Measurements from ENCODE around the gene PUM2.
"Not testable (repeated sequence)": the region's sequence is repeated elsewhere in the genome, so short reads cannot be mapped to it uniquely, and the experiment has no call there.

Gene PUM2

DNA sequence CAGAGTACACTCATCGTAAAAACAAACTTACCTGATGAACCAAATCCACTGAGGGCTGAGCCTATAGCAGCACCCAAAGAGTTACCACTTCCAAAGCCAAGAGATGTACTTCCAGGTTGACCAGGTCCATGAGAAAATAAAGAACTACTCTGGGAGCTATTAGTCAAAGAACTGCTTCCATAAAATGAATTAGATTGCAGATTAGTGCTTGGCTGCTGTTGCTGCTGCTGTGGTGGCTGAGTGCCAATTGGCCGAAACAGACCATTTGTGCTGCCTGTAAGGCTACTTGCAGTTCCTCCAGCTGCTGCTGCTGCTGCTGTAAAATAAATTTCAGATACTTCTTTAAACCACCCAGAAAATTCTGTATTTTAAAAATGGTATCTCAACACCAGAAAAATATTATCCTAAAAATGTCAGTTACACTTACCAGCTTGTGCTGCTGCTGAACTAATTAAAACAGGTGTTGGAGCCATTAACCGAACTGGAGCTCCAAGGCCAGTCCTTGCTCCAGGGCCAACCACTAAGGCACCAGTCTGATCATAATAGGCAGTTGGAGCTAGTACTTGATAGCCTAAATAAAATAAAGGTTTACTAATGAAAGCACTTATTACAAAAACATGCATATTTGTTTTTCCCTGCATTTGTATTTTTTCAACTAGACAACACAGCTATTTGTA lies 67.6 kb downstream of the PUM2 start:
- TF ChIP-seq CTCF (IDR thresholded peaks at IDR 0.05; ENCODE audit: borderline replicate concordance, control extremely low read depth, extremely low read depth, insufficient read depth, missing control alignments): no peak
- DNase-seq (ENCODE audit: low spot score): no peak
- in situ Hi-C loops (cut with MboI; ENCODE audit: low sequenced_read_pairs, unreplicated experiment): no loop called here

DNA sequence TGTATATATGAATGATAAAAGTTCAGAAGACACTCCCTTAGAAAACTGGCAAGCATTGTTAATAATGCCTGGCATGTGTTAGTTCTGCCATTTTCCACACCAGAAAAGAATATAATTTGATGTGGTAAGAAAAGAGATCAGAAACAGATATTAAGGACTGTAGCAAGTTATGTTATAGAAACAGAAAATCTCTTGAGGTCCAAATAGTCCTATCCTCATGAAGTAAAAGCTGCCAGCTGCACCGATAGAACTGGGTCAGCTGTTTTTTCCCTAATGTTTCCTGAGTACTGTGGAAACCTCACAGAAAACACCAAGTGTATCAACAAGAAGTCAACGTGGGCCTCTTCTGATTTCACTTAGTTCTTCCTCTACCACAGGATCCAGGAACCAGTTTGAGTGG lies 68.8 kb downstream of the PUM2 start:
- no peak for DNase-seq (ENCODE audit: low spot score)
- no peak for TF ChIP-seq CTCF (IDR thresholded peaks at IDR 0.05; ENCODE audit: borderline replicate concordance, control extremely low read depth, extremely low read depth, insufficient read depth, missing control alignments)
- in situ Hi-C loops (cut with MboI; ENCODE audit: low sequenced_read_pairs, unreplicated experiment): no loop called here

GRCh38 chr2:20273042-20273441 lies 77.6 kb downstream of the PUM2 start:
- in situ Hi-C loops (cut with MboI; ENCODE audit: low sequenced_read_pairs, unreplicated experiment): no loop called here
- no peak for DNase-seq (ENCODE audit: low spot score)

GRCh38 chr2:20268317-20268716 lies 82.3 kb downstream of the PUM2 start:
- DNase-seq (ENCODE audit: low spot score); in situ Hi-C loops (cut with MboI; ENCODE audit: low sequenced_read_pairs, unreplicated experiment): not testable (repeated sequence)

More at GRCh38 chr2:20273042-20273441, 77.6 kb downstream of the PUM2 start:
- no peak for TF ChIP-seq CTCF (IDR thresholded peaks at IDR 0.05; ENCODE audit: borderline replicate concordance, control extremely low read depth, extremely low read depth, insufficient read depth, missing control alignments)

GRCh38 chr2:20267529-20267928 lies 83.1 kb downstream of the PUM2 start:
- no peak for DNase-seq (ENCODE audit: low spot score)
- TF ChIP-seq CTCF (IDR thresholded peaks at IDR 0.05; ENCODE audit: borderline replicate concordance, control extremely low read depth, extremely low read depth, insufficient read depth, missing control alignments): no peak
- in situ Hi-C loops (cut with MboI; ENCODE audit: low sequenced_read_pairs, unreplicated experiment): no loop called here

- no peak for TF ChIP-seq CTCF (IDR thresholded peaks at IDR 0.05; ENCODE audit: borderline replicate concordance, control extremely low read depth, extremely low read depth, insufficient read depth, missing control alignments)
- in situ Hi-C loops (cut with MboI; ENCODE audit: low sequenced_read_pairs, unreplicated experiment): no loop called here
- DNase-seq (ENCODE audit: low spot score): no peak
Observed at GRCh38 chr2:20264629-20265028, 86.0 kb downstream of the PUM2 start.

- DNase-seq (ENCODE audit: low spot score): no peak
- in situ Hi-C loops (cut with MboI; ENCODE audit: low sequenced_read_pairs, unreplicated experiment): no loop called here
- TF ChIP-seq CTCF (IDR thresholded peaks at IDR 0.05; ENCODE audit: borderline replicate concordance, control extremely low read depth, extremely low read depth, insufficient read depth, missing control alignments): no peak
Observed at GRCh38 chr2:20257411-20257810, 93.2 kb downstream of the PUM2 start.

Measured in GM13976 (cell line).